WI38 (cell line): ENCODE results near the gene SLC18B1.

Experiments
- H3K4me3 ChIP-seq: 2 replicates; pipeline ENCODE4 v1.5.1; 2011; ENCODE audit warnings: low read depth, mild to moderate bottlenecking, control low read depth, low read length
- CTCF ChIP-seq: IDR thresholded peaks from 2 replicates; pipeline ENCODE4 v1.5.1; 2012; ENCODE audit warnings: low read depth, mild to moderate bottlenecking, control low read depth, low read length

Gene SLC18B1

GRCh38 chr6:132768051-132768517 is 30.4 kb downstream of the SLC18B1 start:
- peak; percentile 32; the same call in 1 of the 2 replicates for TF ChIP-seq CTCF
- no peak overlapping the region for H3K4me3 ChIP-seq

- TF ChIP-seq CTCF: no peak
- no peak overlapping the region for H3K4me3 ChIP-seq
Measured at GRCh38 chr6:132765560-132765959, 32.9 kb downstream of the SLC18B1 start.

- TF ChIP-seq CTCF: no peak
- no peak overlapping the region for H3K4me3 ChIP-seq
Measured at GRCh38 chr6:132764370-132764769, 34.1 kb downstream of the SLC18B1 start.

- no peak overlapping the region for H3K4me3 ChIP-seq
- no peak for TF ChIP-seq CTCF
Measured at GRCh38 chr6:132763269-132763668, 35.2 kb downstream of the SLC18B1 start.

GRCh38 chr6:132760256-132760655 is 38.2 kb downstream of the SLC18B1 start:
- H3K4me3 ChIP-seq: no peak overlapping the region
- TF ChIP-seq CTCF: no peak

- H3K4me3 ChIP-seq: no peak overlapping the region
- no peak for TF ChIP-seq CTCF
Measured at GRCh38 chr6:132758689-132759088, 39.7 kb downstream of the SLC18B1 start.

GRCh38 chr6:132752255-132752654 is 46.2 kb downstream of the SLC18B1 start:
- no peak overlapping the region for H3K4me3 ChIP-seq
- no peak for TF ChIP-seq CTCF
